Panc1 (cell line): Measurements from ENCODE around the gene RAC2.

ENCODE experiments used
- POLR2AphosphoS5 ChIP-seq: IDR thresholded peaks from 2 replicates; pipeline ENCODE4 v1.6.1; 2012; ENCODE audit warnings: mild to moderate bottlenecking, low read depth, low read length, moderate library complexity
- SIN3A ChIP-seq: IDR thresholded peaks from 2 replicates; pipeline ENCODE4 v1.6.1; 2012; ENCODE audit warnings: low read depth, mild to moderate bottlenecking, low read length, moderate library complexity, borderline replicate concordance; ENCODE audit not compliant: insufficient read depth
- TCF7L2 ChIP-seq: IDR thresholded peaks from 2 replicates; pipeline ENCODE4 v1.6.1; 2011; ENCODE audit warnings: mild to moderate bottlenecking, low read depth, low read length, inconsistent platforms
- TF ChIP-seq, protein P1 (sequence below): fragments of 450-650 bp; IDR thresholded peaks from 2 replicates; pipeline ENCODE4 v1.5.1; 2017; ENCODE audit warnings: mild to moderate bottlenecking
- TF ChIP-seq, protein P2 (sequence below), 2 experiments: IDR thresholded peaks; 2 replicates each; pipeline ENCODE4 v1.6.1; 2011 to 2012; ENCODE audit warnings: low read depth in 2 of 2, control low read depth in 1 of 2, low read length in 1 of 2, mild to moderate bottlenecking in 1 of 2, moderate library complexity in 1 of 2; ENCODE audit not compliant: insufficient read depth in 1 of 2

DNA sequence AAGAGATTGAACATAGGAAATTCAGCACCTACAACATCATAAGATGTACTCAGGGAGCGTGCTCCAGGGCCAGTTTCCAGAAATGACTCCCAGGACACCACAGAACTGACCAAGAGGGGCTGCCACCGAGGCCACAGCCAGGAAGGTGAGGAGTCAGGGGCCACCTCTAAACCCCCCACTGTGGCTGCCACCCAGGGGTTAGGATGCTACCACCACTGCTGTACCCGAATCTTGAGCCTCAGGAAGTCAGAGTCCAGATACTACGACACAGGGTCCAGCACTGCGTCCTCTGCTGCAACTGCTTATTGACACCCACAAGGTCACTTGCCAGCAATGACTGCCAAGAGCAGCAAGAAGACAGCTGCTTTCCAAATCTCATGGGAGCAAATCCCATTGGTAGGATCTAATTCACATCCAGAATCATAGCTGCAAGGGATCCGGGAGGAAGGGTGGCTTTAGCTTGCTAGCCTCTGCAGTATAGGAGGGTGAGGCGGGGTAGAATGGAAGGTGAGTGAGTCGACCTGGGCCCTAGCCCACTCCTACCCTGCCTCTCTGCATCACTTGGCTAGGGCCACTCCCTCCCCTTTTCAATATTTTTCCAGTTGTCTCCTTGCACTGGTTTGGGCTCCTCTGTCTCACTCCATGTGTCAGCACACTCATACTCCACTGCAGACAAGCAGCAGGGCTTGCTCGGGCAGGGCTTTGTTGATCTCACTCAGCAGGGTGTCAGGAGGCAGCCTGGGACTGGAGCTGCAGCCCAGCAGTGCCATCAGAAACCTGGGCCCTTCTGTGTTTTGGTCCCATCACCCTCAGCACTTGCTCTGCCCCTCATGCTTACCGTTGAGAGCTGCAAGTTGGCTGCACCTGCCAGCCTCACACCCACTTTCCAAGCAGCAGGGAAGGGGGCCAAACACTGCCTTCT is 20.2 kb upstream of the RAC2 start:
- TF ChIP-seq, protein P1, sequence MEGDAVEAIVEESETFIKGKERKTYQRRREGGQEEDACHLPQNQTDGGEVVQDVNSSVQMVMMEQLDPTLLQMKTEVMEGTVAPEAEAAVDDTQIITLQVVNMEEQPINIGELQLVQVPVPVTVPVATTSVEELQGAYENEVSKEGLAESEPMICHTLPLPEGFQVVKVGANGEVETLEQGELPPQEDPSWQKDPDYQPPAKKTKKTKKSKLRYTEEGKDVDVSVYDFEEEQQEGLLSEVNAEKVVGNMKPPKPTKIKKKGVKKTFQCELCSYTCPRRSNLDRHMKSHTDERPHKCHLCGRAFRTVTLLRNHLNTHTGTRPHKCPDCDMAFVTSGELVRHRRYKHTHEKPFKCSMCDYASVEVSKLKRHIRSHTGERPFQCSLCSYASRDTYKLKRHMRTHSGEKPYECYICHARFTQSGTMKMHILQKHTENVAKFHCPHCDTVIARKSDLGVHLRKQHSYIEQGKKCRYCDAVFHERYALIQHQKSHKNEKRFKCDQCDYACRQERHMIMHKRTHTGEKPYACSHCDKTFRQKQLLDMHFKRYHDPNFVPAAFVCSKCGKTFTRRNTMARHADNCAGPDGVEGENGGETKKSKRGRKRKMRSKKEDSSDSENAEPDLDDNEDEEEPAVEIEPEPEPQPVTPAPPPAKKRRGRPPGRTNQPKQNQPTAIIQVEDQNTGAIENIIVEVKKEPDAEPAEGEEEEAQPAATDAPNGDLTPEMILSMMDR = no peak
- TF ChIP-seq, protein P2, sequence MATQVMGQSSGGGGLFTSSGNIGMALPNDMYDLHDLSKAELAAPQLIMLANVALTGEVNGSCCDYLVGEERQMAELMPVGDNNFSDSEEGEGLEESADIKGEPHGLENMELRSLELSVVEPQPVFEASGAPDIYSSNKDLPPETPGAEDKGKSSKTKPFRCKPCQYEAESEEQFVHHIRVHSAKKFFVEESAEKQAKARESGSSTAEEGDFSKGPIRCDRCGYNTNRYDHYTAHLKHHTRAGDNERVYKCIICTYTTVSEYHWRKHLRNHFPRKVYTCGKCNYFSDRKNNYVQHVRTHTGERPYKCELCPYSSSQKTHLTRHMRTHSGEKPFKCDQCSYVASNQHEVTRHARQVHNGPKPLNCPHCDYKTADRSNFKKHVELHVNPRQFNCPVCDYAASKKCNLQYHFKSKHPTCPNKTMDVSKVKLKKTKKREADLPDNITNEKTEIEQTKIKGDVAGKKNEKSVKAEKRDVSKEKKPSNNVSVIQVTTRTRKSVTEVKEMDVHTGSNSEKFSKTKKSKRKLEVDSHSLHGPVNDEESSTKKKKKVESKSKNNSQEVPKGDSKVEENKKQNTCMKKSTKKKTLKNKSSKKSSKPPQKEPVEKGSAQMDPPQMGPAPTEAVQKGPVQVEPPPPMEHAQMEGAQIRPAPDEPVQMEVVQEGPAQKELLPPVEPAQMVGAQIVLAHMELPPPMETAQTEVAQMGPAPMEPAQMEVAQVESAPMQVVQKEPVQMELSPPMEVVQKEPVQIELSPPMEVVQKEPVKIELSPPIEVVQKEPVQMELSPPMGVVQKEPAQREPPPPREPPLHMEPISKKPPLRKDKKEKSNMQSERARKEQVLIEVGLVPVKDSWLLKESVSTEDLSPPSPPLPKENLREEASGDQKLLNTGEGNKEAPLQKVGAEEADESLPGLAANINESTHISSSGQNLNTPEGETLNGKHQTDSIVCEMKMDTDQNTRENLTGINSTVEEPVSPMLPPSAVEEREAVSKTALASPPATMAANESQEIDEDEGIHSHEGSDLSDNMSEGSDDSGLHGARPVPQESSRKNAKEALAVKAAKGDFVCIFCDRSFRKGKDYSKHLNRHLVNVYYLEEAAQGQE (IDR thresholded peaks at IDR 0.05; ENCODE audit: insufficient read depth in 1 of 2, low read depth in 2 of 2, low read length in 1 of 2) = no peak
- TF ChIP-seq SIN3A (no peak), POLR2AphosphoS5 (no peak), TCF7L2 (no peak)
